Fibroblast of mammary gland (primary cell): ENCODE measurements around the gene GMPPA.
A peak's percentile ranks its signal among the peaks of the same experiment; 100 is the strongest.

Experiments
- DNase-seq: peaks from one replicate; pipeline ENCODE4 v3.0.0-alpha.2; 2010; ENCODE audit warnings: low read depth
- H3K4me3 ChIP-seq: 2 replicates; pipeline ENCODE4 v1.5.1; 2011; ENCODE audit warnings: low read depth, mild to moderate bottlenecking, low read length, moderate library complexity; ENCODE audit not compliant: control insufficient read depth
- CTCF ChIP-seq: conservative IDR thresholded peaks from 2 replicates; pipeline ENCODE4 v1.5.1; 2011; ENCODE audit warnings: low read depth, low read length, inconsistent platforms; ENCODE audit not compliant: control insufficient read depth, insufficient read depth

The GMPPA gene

GRCh38 chr2:219455581-219455980 lies 43.1 kb upstream of the GMPPA start:
- H3K4me3 ChIP-seq, result no peak overlapping the region
- no peak for TF ChIP-seq CTCF
- no peak for DNase-seq

GRCh38 chr2:219457784-219458369 lies 40.8 kb upstream of the GMPPA start:
- TF ChIP-seq CTCF, result no peak
- no peak for DNase-seq
- H3K4me3 ChIP-seq, result no peak overlapping the region

- TF ChIP-seq CTCF, result no peak
- DNase-seq, result no peak
- H3K4me3 ChIP-seq, result no peak overlapping the region
Measured at GRCh38 chr2:219458996-219459395, 39.7 kb upstream of the GMPPA start.

GRCh38 chr2:219459460-219460311 lies 39.0 kb upstream of the GMPPA start:
- DNase-seq, result peak; percentile 61
- H3K4me3 ChIP-seq, result no peak overlapping the region
- peak; percentile 96 for TF ChIP-seq CTCF

- no peak for TF ChIP-seq CTCF
- no peak overlapping the region for H3K4me3 ChIP-seq
- peak; percentile 45 for DNase-seq
Measured at GRCh38 chr2:219460424-219460926, 38.2 kb upstream of the GMPPA start.

GRCh38 chr2:219461047-219461514 lies 37.6 kb upstream of the GMPPA start:
- no peak for DNase-seq
- H3K4me3 ChIP-seq, result no peak overlapping the region
- no peak for TF ChIP-seq CTCF
